NCI-H2196 (cell line): Measurements from ENCODE around the gene EP400.
"Not testable (repeated sequence)": the region's sequence is repeated elsewhere in the genome, so short reads cannot be mapped to it uniquely, and the experiment has no call there.

Experiments used
- DNase-seq: peaks from one replicate; lab custom pipeline; 2025; ENCODE audit not compliant: unreplicated experiment; lab: John Stamatoyannopoulos, UW

The EP400 gene

GRCh38 chr12:131985510-131985875 lies 35.8 kb downstream of the EP400 start:
- not testable (repeated sequence) for DNase-seq

GRCh38 chr12:131986361-131986760 lies 36.6 kb downstream of the EP400 start:
- no peak for DNase-seq

- DNase-seq: no peak
Measured at GRCh38 chr12:131986910-131987309, 37.2 kb downstream of the EP400 start.

- DNase-seq: no peak
Measured at GRCh38 chr12:131987552-131987951, 37.8 kb downstream of the EP400 start.

- DNase-seq: no peak
Measured at GRCh38 chr12:131988054-131988796, 38.5 kb downstream of the EP400 start.

- no peak for DNase-seq
Measured at GRCh38 chr12:131989021-131989420, 39.3 kb downstream of the EP400 start.

GRCh38 chr12:131990066-131990979 lies 40.6 kb downstream of the EP400 start:
- no peak for DNase-seq

GRCh38 chr12:131990980-131991305 lies 41.2 kb downstream of the EP400 start:
- DNase-seq: no peak

GRCh38 chr12:131991816-131992430 lies 42.2 kb downstream of the EP400 start:
- no peak for DNase-seq

GRCh38 chr12:131994589-131994988 lies 44.8 kb downstream of the EP400 start:
- no peak for DNase-seq

- DNase-seq: no peak
Measured at GRCh38 chr12:132000286-132000872, 50.6 kb downstream of the EP400 start.

GRCh38 chr12:132003846-132004245 lies 54.1 kb downstream of the EP400 start:
- DNase-seq: no peak

GRCh38 chr12:132004946-132005345 lies 55.2 kb downstream of the EP400 start:
- no peak for DNase-seq

GRCh38 chr12:132006056-132006680 lies 56.4 kb downstream of the EP400 start:
- no peak for DNase-seq

GRCh38 chr12:132007041-132007440 lies 57.3 kb downstream of the EP400 start:
- DNase-seq: no peak

GRCh38 chr12:132009336-132009859 lies 59.7 kb downstream of the EP400 start:
- DNase-seq: no peak

- DNase-seq: no peak
Measured at GRCh38 chr12:132012919-132013568, 63.3 kb downstream of the EP400 start.

- DNase-seq: no peak
Measured at GRCh38 chr12:132014092-132014914, 64.6 kb downstream of the EP400 start.

- no peak for DNase-seq
Measured at GRCh38 chr12:132014915-132015280, 65.2 kb downstream of the EP400 start.
